Measurements from ENCODE around the gene FSTL4.
A peak's percentile ranks its signal among the peaks of the same experiment; 100 is the strongest.

Gene FSTL4

GRCh38 chr5:133612249-133612860, at the start of gene FSTL4:
TSS of gene FSTL4 (minus strand) at chr5:133612541.
- peak in 1 of 2 experiments; percentile 80 for DNase-seq

GRCh38 chr5:133661389-133661788, 49.0 kb upstream of the FSTL4 start:
- no peak for DNase-seq

- no peak for DNase-seq
Measured at GRCh38 chr5:133658327-133658726, 46.0 kb upstream of the FSTL4 start.

DNA sequence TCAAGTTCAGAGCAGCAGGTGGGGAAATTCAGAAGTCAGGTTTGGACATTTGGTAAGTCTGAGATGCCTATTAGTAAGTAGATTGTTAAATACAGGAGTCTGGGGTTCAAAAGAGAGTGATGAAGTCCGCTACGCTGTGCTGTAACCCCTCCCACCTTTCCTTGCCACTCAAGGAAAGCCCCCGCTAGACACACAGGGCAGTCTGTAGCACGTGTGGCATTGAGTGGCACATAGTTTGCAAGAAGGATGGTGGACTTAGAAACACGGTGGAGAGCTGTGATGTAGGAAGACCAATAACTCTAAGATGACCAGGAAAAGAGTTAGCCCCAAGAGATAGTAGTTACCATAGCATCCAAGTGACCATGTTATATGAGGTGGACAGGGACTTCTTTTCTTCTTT, 44.7 kb upstream of the FSTL4 start:
- DNase-seq = no peak

DNA sequence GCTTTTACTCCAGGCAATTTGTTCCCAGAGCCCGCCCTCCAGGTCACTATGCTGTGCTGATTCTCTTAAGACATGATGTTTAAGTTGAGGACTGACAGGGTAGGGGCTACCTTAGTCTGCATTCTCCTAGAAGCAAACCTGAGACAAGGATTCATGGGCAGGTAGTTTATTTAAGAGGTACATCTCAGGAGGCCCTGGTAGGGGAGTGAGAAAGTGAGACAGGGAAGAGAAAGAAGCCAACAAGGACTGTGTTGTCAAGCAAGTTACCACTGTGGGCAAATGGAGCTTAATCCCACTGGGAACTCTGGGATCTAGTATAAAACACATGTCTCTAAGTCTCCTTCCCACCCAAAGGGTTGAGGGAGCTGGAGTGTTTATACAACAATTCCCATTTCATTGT, 43.6 kb upstream of the FSTL4 start:
- DNase-seq = no peak

DNA sequence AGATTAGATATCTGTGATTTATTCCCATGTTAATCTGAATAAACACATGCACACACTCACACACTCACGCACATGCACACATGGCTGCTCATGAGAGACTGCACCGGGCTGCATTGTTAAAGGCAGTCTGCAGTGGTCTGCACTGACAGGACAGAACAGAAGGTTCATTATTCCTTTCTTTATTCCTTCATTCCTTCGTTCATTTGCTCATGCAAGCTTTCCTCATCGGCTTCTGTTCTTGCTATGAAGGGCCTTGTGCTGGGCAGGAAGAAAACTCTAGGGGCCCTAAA, 41.4 kb upstream of the FSTL4 start:
- no peak for DNase-seq

GRCh38 chr5:133652951-133653759, 40.8 kb upstream of the FSTL4 start:
- DNase-seq = no peak

- DNase-seq = no peak
Measured at GRCh38 chr5:133644000-133644865, 31.9 kb upstream of the FSTL4 start.

- DNase-seq = no peak
Measured at GRCh38 chr5:133643365-133643764, 31.0 kb upstream of the FSTL4 start.

DNA sequence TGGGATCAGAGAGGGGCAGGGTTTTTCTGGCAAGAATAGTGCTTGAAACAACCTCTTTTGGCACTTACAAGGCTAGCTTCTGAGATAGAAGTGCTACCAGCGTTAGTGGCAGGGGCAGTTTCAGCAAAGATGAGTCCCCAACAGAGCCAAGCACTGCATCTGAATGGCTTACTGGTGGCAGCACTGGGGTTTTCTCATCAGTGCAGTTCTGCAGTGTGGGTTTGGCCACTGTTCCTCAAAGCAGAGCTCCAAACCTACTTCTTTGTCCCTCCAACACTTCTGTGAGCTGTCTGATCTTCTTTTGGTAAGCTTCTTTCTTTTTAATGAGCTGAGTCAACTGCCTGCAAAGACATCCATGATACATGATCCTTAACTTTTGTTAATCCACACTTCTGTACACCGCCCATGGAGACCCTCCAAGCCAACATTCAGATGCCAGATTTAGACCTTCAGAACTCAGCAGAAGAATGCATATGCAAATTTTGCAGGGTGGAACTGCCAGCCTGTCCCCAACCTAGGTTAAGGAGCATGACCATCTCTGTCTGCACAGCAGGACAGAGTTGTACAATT, 29.9 kb upstream of the FSTL4 start:
- no peak for DNase-seq

DNA sequence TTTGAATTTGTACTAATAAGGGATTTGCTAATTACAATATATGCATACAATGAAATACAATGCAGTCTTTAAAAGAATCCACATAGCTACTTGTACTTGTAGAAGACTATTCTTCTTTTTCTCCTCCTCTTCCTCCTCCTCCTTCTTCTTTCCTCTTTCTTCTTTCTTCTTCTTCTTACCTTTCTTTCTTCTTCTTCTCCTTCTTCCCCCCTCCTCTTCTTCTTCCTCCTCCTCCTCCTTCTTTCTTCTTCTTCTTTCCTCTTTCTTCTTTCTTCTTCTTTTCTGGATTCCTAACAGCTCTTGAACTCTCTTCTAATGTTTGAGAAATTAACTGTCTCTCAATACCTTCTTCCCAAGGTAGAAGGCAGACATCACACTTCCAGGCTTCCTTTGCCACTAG, 29.3 kb upstream of the FSTL4 start:
- no peak for DNase-seq

GRCh38 chr5:133639850-133640528, 27.6 kb upstream of the FSTL4 start:
- DNase-seq = no peak

- DNase-seq = no peak
Measured at GRCh38 chr5:133638436-133638835, 26.1 kb upstream of the FSTL4 start.

- no peak for DNase-seq
Measured at GRCh38 chr5:133637206-133637605, 24.9 kb upstream of the FSTL4 start.

- DNase-seq = no peak
Measured at GRCh38 chr5:133635051-133635450, 22.7 kb upstream of the FSTL4 start.

DNA sequence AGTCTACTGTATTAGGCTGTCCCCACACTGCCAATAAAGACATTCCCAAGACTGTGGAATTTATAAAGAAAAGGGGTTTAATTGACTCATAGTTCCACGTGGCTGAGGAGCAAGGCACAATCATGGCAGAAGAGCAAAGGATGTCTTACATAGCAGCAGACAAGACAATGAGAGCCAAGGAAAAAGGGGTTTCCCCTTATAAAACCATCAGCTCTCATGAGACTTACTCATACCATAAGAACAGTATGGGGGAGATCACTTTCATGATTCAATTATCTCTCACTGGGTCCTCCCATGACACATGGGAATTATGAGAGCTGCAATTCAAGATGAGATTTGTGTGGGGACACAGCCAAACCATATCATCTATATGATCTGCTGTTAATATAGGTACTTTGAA, 14.8 kb upstream of the FSTL4 start:
- DNase-seq = no peak

DNA sequence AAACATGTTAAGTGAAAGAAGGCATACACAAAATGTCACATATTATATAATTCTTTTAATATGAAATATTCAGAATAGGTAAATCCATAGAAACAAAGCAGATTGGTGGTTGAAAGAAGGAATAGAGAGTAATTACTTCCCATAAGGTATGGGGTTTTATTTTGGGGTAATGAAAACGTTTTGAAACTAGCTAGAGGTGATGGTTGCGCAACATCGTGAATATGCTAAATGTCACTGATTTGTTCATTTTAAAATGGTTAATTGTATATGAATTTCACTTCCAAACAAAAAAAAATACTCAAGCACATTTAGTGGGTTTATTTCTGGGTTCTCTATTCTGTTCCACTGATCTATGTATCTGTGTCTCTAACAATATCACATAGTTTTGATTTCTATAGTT, 12.0 kb upstream of the FSTL4 start:
- DNase-seq = no peak

GRCh38 chr5:133618141-133618540, 5.8 kb upstream of the FSTL4 start:
- no peak for DNase-seq

DNA sequence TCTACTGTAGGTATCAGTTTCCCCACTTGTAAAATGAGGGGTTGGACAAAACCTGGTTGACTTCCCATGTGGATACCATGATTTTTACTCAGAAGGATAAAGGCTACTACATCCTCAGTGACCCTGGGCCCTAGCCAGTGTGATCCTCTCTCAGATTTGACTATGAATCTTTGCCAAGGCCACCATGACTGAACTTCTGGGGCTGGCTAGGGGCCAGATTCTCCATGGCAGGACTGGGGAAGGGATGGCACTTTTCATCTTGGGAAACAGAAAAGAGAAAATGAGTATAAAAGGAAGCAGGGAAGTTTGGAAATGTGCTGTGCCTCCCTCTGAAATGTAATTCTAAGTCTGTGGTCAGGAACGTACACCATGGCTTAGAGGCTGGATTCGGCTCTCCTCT, 1.4 kb upstream of the FSTL4 start:
- DNase-seq = no peak

GRCh38 chr5:133613184-133613583, 843 bp upstream of the FSTL4 start:
- DNase-seq = no peak

- peak in 1 of 2 experiments; percentile 67 for DNase-seq
Measured at GRCh38 chr5:133611357-133612248, 738 bp downstream of the FSTL4 start.
